Sigmoid colon (tissue), 7 donors: ENCODE data around the gene TMEM18. TPM values are rescaled to one million over a fixed set of nuclear protein-coding genes. Genes with fewer than 3 reads are reported as not detected.
A peak's percentile ranks its signal among the peaks of the same experiment; 100 is the strongest.

Experiments
- DNase-seq: peaks from one replicate; pipeline ENCODE4 v3.0.0-alpha.2; 2019
- H3K27ac ChIP-seq, 4 donors: fragments of 200-600 bp; sonication (generic); one replicate each; pipeline ENCODE4 v1.5.1; 2016 to 2019; ENCODE audit warnings: mild to moderate bottlenecking in 1 of 4
- H3K27me3 ChIP-seq, 3 donors: fragments of 200-600 bp; sonication (generic); one replicate each; pipeline ENCODE4 v1.5.1; 2019; ENCODE audit warnings: mild to moderate bottlenecking in 1 of 3
- H3K36me3 ChIP-seq, 4 donors: fragments of 200-600 bp; sonication (generic); one replicate each; pipeline ENCODE4 v1.5.1; 2016 to 2019
- H3K4me1 ChIP-seq, 4 donors: fragments of 200-600 bp; sonication (generic); one replicate each; pipeline ENCODE4 v1.5.1; 2017 to 2019
- H3K4me3 ChIP-seq, 4 donors: fragments of 200-600 bp; sonication (generic); one replicate each; pipeline ENCODE4 v1.5.1; 2017 to 2019; ENCODE audit warnings: mild to moderate bottlenecking in 2 of 4, moderate library complexity in 1 of 4
- H3K9me3 ChIP-seq, 4 donors: fragments of 200-600 bp in 3 of 4; sonication (generic) in 3 of 4; one replicate each; pipeline versions ENCODE4 v1.5.1 to v1.6.1; 2013 to 2019
- CTCF ChIP-seq, 4 experiments: fragments of 450-650 bp in 3 of 4; fragments of 200-600 bp in 1 of 4; IDR thresholded peaks; one replicate each; pipeline ENCODE4 v1.5.1; 2016 to 2019; ENCODE audit warnings: antibody characterized with exemption in 4 of 4, mild to moderate bottlenecking in 3 of 4, moderate library complexity in 2 of 4
- EP300 ChIP-seq, 4 donors: sonication (generic); formaldehyde crosslinking; IDR thresholded peaks; one replicate each; pipeline ENCODE4 v1.6.1; 2017; ENCODE audit warnings: antibody characterized with exemption in 4 of 4
- POLR2A ChIP-seq, 2 donors: fragments of 450-650 bp; IDR thresholded peaks; one replicate each; pipeline ENCODE4 v1.6.1; 2016; ENCODE audit warnings: antibody characterized with exemption in 2 of 2, mild to moderate bottlenecking in 2 of 2, moderate library complexity in 2 of 2
- POLR2AphosphoS5 ChIP-seq, 4 donors: sonication (generic); formaldehyde crosslinking; IDR thresholded peaks; one replicate each; pipeline ENCODE4 v1.6.1; 2017; ENCODE audit warnings: antibody characterized with exemption in 4 of 4
- WGBS, 2 donors: extraction: QIAGEN DNeasy Blood & Tissue Kit; methylation state at CpG; one replicate each; pipeline ENCODE4 v1.1.7; 2013; 5-methylcytosine and 5-hydroxymethylcytosine counted together
- intact Hi-C: fragments of 100-400 bp; cut with DNase I; formaldehyde crosslinking; loops from one replicate; pipeline ENCODE4 v1.15.1; 2023
- polyA plus RNA-seq, 3 donors: library from polyadenylated mRNA; stranded (reverse); fragments of 200-250 nt; gene quantifications; one replicate each; pipeline ENCODE4 v1.2.3, GENCODE V29; 2013
- total RNA-seq, 4 donors: library from RNA; depleted of rRNA; stranded (reverse); fragments of >200 nt; gene quantifications; one replicate each; pipeline ENCODE4 v1.1.0, GENCODE V29; 2016
- donor health status: healthy with polysubstance abuse.
- donor health status: Bipolar disorder and iron deficiency.
- donor health status: healthy.

TMEM18 gene
- total and polyA plus RNA-seq, 7 donors, result 10.6 to 26.8 (median 22.7) TPM

DNA sequence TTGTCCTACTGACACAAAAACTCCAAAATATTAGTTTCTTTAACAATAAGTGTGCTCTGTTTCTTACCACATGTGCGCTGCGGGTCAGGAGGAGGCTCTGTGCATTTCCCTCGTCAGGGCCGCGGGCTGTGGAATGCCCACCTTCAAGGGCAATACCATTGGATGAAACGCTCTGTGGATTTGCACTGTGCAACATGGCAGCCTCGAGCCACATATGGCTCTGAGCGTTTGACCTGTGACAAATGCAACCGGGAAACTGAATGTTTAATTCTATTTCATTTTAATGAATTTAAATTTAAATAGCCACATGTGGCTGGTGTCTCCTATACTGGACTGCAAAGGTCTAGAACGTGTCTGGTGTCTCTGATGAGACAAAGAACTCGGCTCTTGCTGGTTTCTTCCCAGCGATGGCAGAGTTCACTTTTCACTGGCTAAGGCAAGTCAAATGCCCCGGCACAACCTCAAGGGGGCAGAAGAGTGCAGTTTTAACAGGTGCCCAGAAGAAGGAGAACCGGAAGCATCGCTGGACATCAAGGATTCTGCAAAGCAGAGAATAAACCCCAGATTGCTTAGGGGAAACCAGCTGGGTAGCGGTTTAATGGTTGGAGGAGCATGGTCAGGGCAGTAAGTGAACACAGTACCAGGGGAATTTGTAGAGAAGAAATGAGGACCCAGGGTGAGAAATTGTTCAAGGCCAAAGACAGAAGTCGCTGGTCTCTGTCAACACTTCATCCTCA, 37.0 kb upstream of the TMEM18 start:
- Histone ChIP-seq H3K4me3 (no peak overlapping the region), H3K4me1 (no peaks in the 10 kb centered on the region), H3K27me3 (no peaks in the 10 kb centered on the region), H3K27ac (no peak overlapping the region), H3K9me3 (no peaks in the 10 kb centered on the region), H3K36me3 (no peaks in the 10 kb centered on the region)
- TF ChIP-seq CTCF (IDR thresholded peaks at IDR 0.05) (peak in 3 of 4 experiments; percentile 58 to 65 (median 60)), POLR2A (IDR thresholded peaks at IDR 0.05) (peak in 1 of 2 donors; percentile 4), EP300 (IDR thresholded peaks at IDR 0.05) (no peak)
- 52 to 61% methylated on average over 17 of the region's 17 CpGs for WGBS, 2 donors
- DNase-seq, result no peak
- intact Hi-C loops, result loop anchor here (2.0 kb wide), 1 partner anchor 837 kb away; no protein-coding TSS in a partner anchor

DNA sequence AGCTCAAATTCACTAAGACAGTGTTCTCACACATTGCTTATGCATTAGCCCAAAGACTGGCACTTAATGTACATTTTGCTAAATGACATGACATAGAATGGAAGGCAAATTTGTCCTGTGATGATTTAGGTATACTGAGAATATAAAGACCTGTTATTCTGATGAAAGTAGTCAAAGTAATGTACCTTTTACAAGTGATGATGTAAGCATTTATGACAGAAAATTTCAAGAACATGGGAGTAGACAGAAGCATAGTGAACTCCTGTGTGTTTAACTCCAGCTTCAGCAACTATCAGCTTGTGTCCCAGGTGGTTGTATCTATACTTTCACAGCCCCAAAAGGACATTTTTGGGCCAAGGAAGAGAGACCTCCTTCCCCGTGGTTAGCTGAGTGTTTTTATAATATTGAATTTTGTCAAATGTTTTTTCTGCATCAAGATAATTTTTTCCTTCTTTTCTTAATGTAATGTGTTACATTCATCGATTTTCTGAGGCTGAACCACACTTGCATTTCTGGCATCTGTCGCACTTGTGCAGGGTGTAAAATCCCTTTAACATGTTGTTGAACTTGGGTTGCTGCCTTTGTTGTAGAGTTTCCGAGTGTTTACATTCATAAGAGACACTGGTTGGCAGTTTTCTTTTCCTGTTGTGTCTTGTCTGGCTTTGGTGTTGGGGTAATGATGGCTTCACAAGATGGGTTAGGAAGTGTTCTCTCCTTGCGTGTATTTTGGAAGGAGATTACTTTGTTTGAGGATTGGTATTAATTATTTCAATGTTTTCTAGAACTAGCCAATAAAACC, 33.9 kb upstream of the TMEM18 start:
- no peaks in the 10 kb centered on the region for H3K4me1 ChIP-seq
- no peak for DNase-seq
- intact Hi-C loops, result no loop called here
- H3K9me3 ChIP-seq, result no peaks in the 10 kb centered on the region
- H3K36me3 ChIP-seq, result no peaks in the 10 kb centered on the region
- no peaks in the 10 kb centered on the region for H3K27me3 ChIP-seq
- no peak overlapping the region for H3K27ac ChIP-seq
- H3K4me3 ChIP-seq, result no peak overlapping the region
- no peak for TF ChIP-seq POLR2AphosphoS5 (IDR thresholded peaks at IDR 0.05)
- TF ChIP-seq POLR2A (IDR thresholded peaks at IDR 0.05), result no peak
- no peak for TF ChIP-seq CTCF (IDR thresholded peaks at IDR 0.05)
- TF ChIP-seq EP300 (IDR thresholded peaks at IDR 0.05), result no peak
- 65 to 75% methylated on average over 5 of the region's 5 CpGs for WGBS, 2 donors

- intact Hi-C loops, result no loop called here
- TF ChIP-seq POLR2A (IDR thresholded peaks at IDR 0.05) (no peak), EP300 (IDR thresholded peaks at IDR 0.05) (no peak), CTCF (IDR thresholded peaks at IDR 0.05) (no peak), POLR2AphosphoS5 (IDR thresholded peaks at IDR 0.05) (no peak)
- H3K4me1 ChIP-seq, result no peaks in the 10 kb centered on the region
- WGBS, 2 donors, result 77 to 79% methylated on average over 23 of the region's 23 CpGs
- no peaks in the 10 kb centered on the region for H3K27me3 ChIP-seq
- no peaks in the 10 kb centered on the region for H3K9me3 ChIP-seq
- no peak for DNase-seq
- H3K27ac ChIP-seq, result no peak overlapping the region
- H3K4me3 ChIP-seq, result no peak overlapping the region
- no peaks in the 10 kb centered on the region for H3K36me3 ChIP-seq
Measured at GRCh38 chr2:709138-709765, 32.0 kb upstream of the TMEM18 start.

DNA sequence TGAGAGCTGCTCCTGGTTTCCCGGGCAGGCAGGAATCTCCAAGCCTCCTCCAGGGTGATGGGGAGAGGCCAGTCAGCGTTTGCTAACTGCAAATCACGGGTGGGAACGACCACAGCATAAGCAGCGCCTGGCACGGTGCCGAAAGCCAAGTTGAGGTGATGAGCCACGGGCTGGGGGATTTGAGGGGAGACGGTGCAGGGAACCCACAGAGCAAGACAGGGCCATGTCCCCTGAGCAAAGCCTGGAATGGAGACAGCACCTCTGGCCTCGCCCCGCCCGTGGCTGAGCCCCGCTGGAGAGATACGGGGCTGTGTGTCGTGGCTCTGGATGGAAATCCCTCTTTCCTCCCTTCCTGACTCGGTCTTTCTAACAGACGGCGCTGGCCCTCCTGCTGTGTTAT, 31.5 kb upstream of the TMEM18 start:
- no peak overlapping the region for H3K27ac ChIP-seq
- intact Hi-C loops, result no loop called here
- H3K36me3 ChIP-seq, result no peaks in the 10 kb centered on the region
- DNase-seq, result no peak
- WGBS, 2 donors, result 64 to 83% methylated on average over 18 of the region's 18 CpGs
- no peaks in the 10 kb centered on the region for H3K27me3 ChIP-seq
- TF ChIP-seq CTCF (IDR thresholded peaks at IDR 0.05) (no peak), POLR2A (IDR thresholded peaks at IDR 0.05) (no peak), EP300 (IDR thresholded peaks at IDR 0.05) (no peak), POLR2AphosphoS5 (IDR thresholded peaks at IDR 0.05) (no peak)
- no peak overlapping the region for H3K4me3 ChIP-seq
- H3K9me3 ChIP-seq, result no peaks in the 10 kb centered on the region
- H3K4me1 ChIP-seq, result no peaks in the 10 kb centered on the region
